ENCODE measurements around the gene TMEM54.

DNA sequence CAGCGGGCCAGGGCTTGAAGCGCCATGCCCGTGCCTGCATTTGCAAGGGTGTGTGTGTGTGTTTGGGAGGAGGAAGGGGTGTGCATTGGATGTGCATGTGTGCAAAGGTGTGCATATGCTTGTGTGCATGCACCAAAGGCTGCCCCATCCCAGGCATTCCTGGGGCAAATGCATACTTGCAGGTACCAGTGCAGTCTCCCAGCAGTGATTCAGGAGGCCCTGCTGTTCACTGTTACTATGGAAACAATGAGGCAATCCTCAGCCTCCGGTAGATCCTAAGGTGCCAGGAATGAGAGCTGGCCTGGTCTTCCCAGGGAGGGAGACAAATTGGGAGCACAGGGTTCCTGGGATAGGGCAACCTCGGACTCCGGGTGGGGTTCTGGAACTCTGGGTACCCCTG, 23.0 kb downstream of the TMEM54 start:
- TF ChIP-seq, protein P1, sequence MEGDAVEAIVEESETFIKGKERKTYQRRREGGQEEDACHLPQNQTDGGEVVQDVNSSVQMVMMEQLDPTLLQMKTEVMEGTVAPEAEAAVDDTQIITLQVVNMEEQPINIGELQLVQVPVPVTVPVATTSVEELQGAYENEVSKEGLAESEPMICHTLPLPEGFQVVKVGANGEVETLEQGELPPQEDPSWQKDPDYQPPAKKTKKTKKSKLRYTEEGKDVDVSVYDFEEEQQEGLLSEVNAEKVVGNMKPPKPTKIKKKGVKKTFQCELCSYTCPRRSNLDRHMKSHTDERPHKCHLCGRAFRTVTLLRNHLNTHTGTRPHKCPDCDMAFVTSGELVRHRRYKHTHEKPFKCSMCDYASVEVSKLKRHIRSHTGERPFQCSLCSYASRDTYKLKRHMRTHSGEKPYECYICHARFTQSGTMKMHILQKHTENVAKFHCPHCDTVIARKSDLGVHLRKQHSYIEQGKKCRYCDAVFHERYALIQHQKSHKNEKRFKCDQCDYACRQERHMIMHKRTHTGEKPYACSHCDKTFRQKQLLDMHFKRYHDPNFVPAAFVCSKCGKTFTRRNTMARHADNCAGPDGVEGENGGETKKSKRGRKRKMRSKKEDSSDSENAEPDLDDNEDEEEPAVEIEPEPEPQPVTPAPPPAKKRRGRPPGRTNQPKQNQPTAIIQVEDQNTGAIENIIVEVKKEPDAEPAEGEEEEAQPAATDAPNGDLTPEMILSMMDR (IDR thresholded peaks at IDR 0.05; ENCODE audit: low read length) = no peak
- TF ChIP-seq EZH2 (optimal IDR thresholded peaks at IDR 0.05; ENCODE audit: low read depth, low read length) = no peak
- TF ChIP-seq EZH2phosphoT487 (IDR thresholded peaks at IDR 0.05; ENCODE audit: low read length) = no peak

Measured in MM.1S (cell line).